Calu3 (cell line): Measurements from ENCODE around the gene FSIP1. TPM values are rescaled to one million over a fixed set of nuclear protein-coding genes. Genes with fewer than 3 reads are reported as not detected.

Source experiments
- BruUV-seq: library from RNA; stranded (reverse); fragments of 400-500 nt; replicated peaks from 2 replicates; lab custom pipeline; 2021; lab: Mats Ljungman, UMichigan
- CTCF ChIA-PET: fragments of 300-600 bp; sonication (Branson Sonifier 250); formaldehyde crosslinking; loops from one replicate; lab custom pipeline; 2022; ENCODE audit warnings: antibody characterized with exemption; lab: Charles Lee
- DNase-seq: peaks from one replicate; pipeline ENCODE4 v3.0.0; 2022
- H3K27ac Mint-ChIP-seq: one replicate; pipeline ENCODE4 v1.8.0; 2022; ENCODE audit warnings: mixed read lengths; ENCODE audit not compliant: unreplicated experiment
- H3K27me3 Mint-ChIP-seq: one replicate; pipeline ENCODE4 v1.8.0; 2022; ENCODE audit warnings: mixed read lengths; ENCODE audit not compliant: unreplicated experiment
- H3K36me3 Mint-ChIP-seq: one replicate; pipeline ENCODE4 v1.8.0; 2022; ENCODE audit warnings: mild to moderate bottlenecking, moderate library complexity, mixed read lengths; ENCODE audit not compliant: insufficient read depth, unreplicated experiment
- H3K4me1 Mint-ChIP-seq: one replicate; pipeline ENCODE4 v1.8.0; 2022; ENCODE audit warnings: mild to moderate bottlenecking, low read depth, mixed read lengths; ENCODE audit not compliant: unreplicated experiment
- H3K4me3 Mint-ChIP-seq: one replicate; pipeline ENCODE4 v1.8.0; 2022; ENCODE audit warnings: mild to moderate bottlenecking, low read depth, moderate library complexity, mixed read lengths; ENCODE audit not compliant: unreplicated experiment
- H3K9me3 Mint-ChIP-seq: one replicate; pipeline ENCODE4 v1.8.0; 2022; ENCODE audit warnings: low read depth, mixed read lengths; ENCODE audit not compliant: unreplicated experiment
- CTCF ChIP-seq: fragments of 200-600 bp; IDR thresholded peaks from one replicate; pipeline ENCODE4 v1.8.0; 2022; ENCODE audit warnings: antibody characterized with exemption; ENCODE audit not compliant: unreplicated experiment
- intact Hi-C: fragments of 100-400 bp; cut with micrococcal nuclease; formaldehyde crosslinking; loops from one replicate; pipeline ENCODE4 v1.10.0; 2022; ENCODE audit not compliant: unreplicated experiment
- total RNA-seq: library from RNA; stranded (reverse); gene quantifications from 2 replicates; pipeline ENCODE4 v1.2.3, GENCODE V29; 2022

The FSIP1 gene
- total RNA-seq, 1 experiment from 2014 or later: 0.28 TPM

- peaks cover 12% of the 10 kb centered on the region for H3K4me1 Mint-ChIP-seq
- BruUV-seq: no TSS peak
- H3K4me3 Mint-ChIP-seq: no peak overlapping the region
- no peaks in the 10 kb centered on the region for H3K27me3 Mint-ChIP-seq
- intact Hi-C loops: no loop called here
- DNase-seq: no peak
- H3K27ac Mint-ChIP-seq: no peak overlapping the region
- no peaks in the 10 kb centered on the region for H3K36me3 Mint-ChIP-seq
- no peak for TF ChIP-seq CTCF
- CTCF ChIA-PET: no interaction called here
- H3K9me3 Mint-ChIP-seq: no peaks in the 10 kb centered on the region
These were observed 39.0 kb downstream of the FSIP1 start for GRCh38 chr15:39743611-39744010.

GRCh38 chr15:39741258-39741657 is 41.4 kb downstream of the FSIP1 start:
- no peaks in the 10 kb centered on the region for H3K36me3 Mint-ChIP-seq
- TF ChIP-seq CTCF: no peak
- intact Hi-C loops: no loop called here
- no peaks in the 10 kb centered on the region for H3K4me1 Mint-ChIP-seq
- BruUV-seq: no TSS peak
- no peak overlapping the region for H3K27ac Mint-ChIP-seq
- CTCF ChIA-PET: no interaction called here
- H3K4me3 Mint-ChIP-seq: no peak overlapping the region
- H3K27me3 Mint-ChIP-seq: no peaks in the 10 kb centered on the region
- H3K9me3 Mint-ChIP-seq: no peaks in the 10 kb centered on the region
- no peak for DNase-seq

GRCh38 chr15:39738998-39739397 is 43.6 kb downstream of the FSIP1 start:
- Mint-ChIP-seq H3K9me3 (no peaks in the 10 kb centered on the region), H3K4me3 (no peak overlapping the region), H3K27ac (no peak overlapping the region), H3K4me1 (no peaks in the 10 kb centered on the region), H3K27me3 (no peaks in the 10 kb centered on the region), H3K36me3 (no peaks in the 10 kb centered on the region)
- BruUV-seq: no TSS peak
- no peak for DNase-seq
- TF ChIP-seq CTCF: no peak
- CTCF ChIA-PET: no interaction called here
- intact Hi-C loops: no loop called here

- Mint-ChIP-seq H3K36me3 (no peaks in the 10 kb centered on the region), H3K9me3 (no peaks in the 10 kb centered on the region), H3K4me1 (no peaks in the 10 kb centered on the region), H3K27ac (no peak overlapping the region), H3K27me3 (no peaks in the 10 kb centered on the region), H3K4me3 (no peak overlapping the region)
- BruUV-seq: no TSS peak
- DNase-seq: no peak
- CTCF ChIA-PET: no interaction called here
- intact Hi-C loops: no loop called here
- TF ChIP-seq CTCF: no peak
These were observed 45.5 kb downstream of the FSIP1 start for GRCh38 chr15:39737196-39737550.
